Measurements from ENCODE around the gene FBXW11. TPM values are rescaled to one million over a fixed set of nuclear protein-coding genes. Genes with fewer than 3 reads are reported as not detected.

The FBXW11 gene
- total RNA-seq, 1 experiment from 2014 or later: 52.0 TPM

DNA sequence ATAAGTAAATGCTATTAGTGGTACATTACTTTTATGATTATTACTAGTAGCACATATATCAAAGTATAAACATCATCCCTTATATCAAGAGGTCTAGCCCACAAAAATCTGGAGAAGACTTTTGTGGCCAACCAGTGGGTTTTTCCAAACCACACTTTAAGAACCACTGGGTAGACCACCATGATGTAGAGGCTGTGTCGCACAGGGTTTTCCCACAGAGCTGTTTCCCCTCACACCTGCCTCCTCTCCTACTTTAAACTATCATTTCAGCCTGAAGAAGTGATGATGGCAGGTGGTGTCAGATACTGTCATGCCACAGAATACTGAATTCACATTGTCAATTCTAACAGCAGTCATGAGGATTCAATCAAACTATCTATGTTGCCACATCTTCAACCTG, 109.2 kb downstream of the FBXW11 start:
- ATAC-seq: no peak
- TF ChIP-seq FOSL1 (IDR thresholded peaks at IDR 0.05; ENCODE audit: low read depth): no peak
- no peak for TF ChIP-seq JUND (IDR thresholded peaks at IDR 0.05)
- TF ChIP-seq SRF (IDR thresholded peaks at IDR 0.05; ENCODE audit: low read depth): no peak
- TF ChIP-seq POLR2A (IDR thresholded peaks at IDR 0.05; ENCODE audit: borderline replicate concordance, extremely low read depth, insufficient read depth, insufficient read length): no peak
- TF ChIP-seq, protein P1, sequence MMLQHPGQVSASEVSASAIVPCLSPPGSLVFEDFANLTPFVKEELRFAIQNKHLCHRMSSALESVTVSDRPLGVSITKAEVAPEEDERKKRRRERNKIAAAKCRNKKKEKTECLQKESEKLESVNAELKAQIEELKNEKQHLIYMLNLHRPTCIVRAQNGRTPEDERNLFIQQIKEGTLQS (IDR thresholded peaks at IDR 0.05): no peak
- TF ChIP-seq, protein P2, sequence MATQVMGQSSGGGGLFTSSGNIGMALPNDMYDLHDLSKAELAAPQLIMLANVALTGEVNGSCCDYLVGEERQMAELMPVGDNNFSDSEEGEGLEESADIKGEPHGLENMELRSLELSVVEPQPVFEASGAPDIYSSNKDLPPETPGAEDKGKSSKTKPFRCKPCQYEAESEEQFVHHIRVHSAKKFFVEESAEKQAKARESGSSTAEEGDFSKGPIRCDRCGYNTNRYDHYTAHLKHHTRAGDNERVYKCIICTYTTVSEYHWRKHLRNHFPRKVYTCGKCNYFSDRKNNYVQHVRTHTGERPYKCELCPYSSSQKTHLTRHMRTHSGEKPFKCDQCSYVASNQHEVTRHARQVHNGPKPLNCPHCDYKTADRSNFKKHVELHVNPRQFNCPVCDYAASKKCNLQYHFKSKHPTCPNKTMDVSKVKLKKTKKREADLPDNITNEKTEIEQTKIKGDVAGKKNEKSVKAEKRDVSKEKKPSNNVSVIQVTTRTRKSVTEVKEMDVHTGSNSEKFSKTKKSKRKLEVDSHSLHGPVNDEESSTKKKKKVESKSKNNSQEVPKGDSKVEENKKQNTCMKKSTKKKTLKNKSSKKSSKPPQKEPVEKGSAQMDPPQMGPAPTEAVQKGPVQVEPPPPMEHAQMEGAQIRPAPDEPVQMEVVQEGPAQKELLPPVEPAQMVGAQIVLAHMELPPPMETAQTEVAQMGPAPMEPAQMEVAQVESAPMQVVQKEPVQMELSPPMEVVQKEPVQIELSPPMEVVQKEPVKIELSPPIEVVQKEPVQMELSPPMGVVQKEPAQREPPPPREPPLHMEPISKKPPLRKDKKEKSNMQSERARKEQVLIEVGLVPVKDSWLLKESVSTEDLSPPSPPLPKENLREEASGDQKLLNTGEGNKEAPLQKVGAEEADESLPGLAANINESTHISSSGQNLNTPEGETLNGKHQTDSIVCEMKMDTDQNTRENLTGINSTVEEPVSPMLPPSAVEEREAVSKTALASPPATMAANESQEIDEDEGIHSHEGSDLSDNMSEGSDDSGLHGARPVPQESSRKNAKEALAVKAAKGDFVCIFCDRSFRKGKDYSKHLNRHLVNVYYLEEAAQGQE (IDR thresholded peaks at IDR 0.05; ENCODE audit: low read depth): no peak
- TF ChIP-seq EGR1 (IDR thresholded peaks at IDR 0.05; ENCODE audit: low read depth): no peak
- TF ChIP-seq YY1 (IDR thresholded peaks at IDR 0.05; ENCODE audit: extremely low read depth, insufficient replicate concordance, low read depth, low read length): no peak
- TF ChIP-seq SIN3A (IDR thresholded peaks at IDR 0.05; ENCODE audit: low read depth): no peak
- no peak for TF ChIP-seq RAD21 (IDR thresholded peaks at IDR 0.05; ENCODE audit: low read depth)
- TF ChIP-seq, protein P3, sequence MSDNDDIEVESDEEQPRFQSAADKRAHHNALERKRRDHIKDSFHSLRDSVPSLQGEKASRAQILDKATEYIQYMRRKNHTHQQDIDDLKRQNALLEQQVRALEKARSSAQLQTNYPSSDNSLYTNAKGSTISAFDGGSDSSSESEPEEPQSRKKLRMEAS (IDR thresholded peaks at IDR 0.05): no peak
- TF ChIP-seq CEBPB (IDR thresholded peaks at IDR 0.05; ENCODE audit: low read depth): no peak
- intact Hi-C loops (cut with micrococcal nuclease): no loop called here

More for the DNA sequence above, 109.2 kb downstream of the FBXW11 start:
- Histone ChIP-seq H3K4me1 (ENCODE audit: control insufficient read depth in 1 of 2, insufficient read depth in 2 of 2, low read length in 2 of 2) (no peaks in the 10 kb centered on the region), H3K4me3 (replicated peaks in 1 of 2; ENCODE audit: low read depth in 1 of 2, low read length in 2 of 2) (no peak overlapping the region), H3K27me3 (ENCODE audit: insufficient read depth, low read length) (no peaks in the 10 kb centered on the region), H3K9me3 (ENCODE audit: control insufficient read depth in 1 of 2, insufficient read depth in 1 of 2, low read depth in 1 of 2, low read length in 2 of 2) (no peaks in the 10 kb centered on the region), H3K9me2 (ENCODE audit: insufficient read depth) (no peaks in the 10 kb centered on the region), H3K9ac (ENCODE audit: low read length) (no peak overlapping the region), H4K20me1 (ENCODE audit: insufficient read depth) (no peaks in the 10 kb centered on the region), H3K79me2 (ENCODE audit: insufficient read depth, low read length) (peaks cover 12% of the 10 kb centered on the region; the same call in 1 of the 2 replicates), H3K36me3 (ENCODE audit: control insufficient read depth in 1 of 2, insufficient read depth in 2 of 2, low read length in 2 of 2) (no peaks in the 10 kb centered on the region), H2AFZ (ENCODE audit: low read depth, low read length, poor library complexity, severe bottlenecking) (no peak overlapping the region), H3K4me2 (ENCODE audit: low read length) (no peak overlapping the region), H3K27ac (ENCODE audit: low read depth, low read length) (no peak overlapping the region)
- BruUV-seq (replicated peaks): no TSS peak
- CTCF ChIA-PET: no interaction called here
- DNase-seq (ENCODE audit: low read depth, low spot score): no peak
- RAD21 ChIA-PET (ENCODE audit: low non-redundant PET in 1 of 2, low total read pairs in 2 of 2, uncharacterized antibody in 2 of 2, unreplicated experiment in 2 of 2): no interaction called here
- POLR2A ChIA-PET: no interaction called here
